H1 (cell line): ENCODE results near the gene PGM3. TPM values are rescaled to one million over a fixed set of nuclear protein-coding genes. Genes with fewer than 3 reads are reported as not detected.

Source experiments
- EP300 ChIP-seq, 2 experiments: IDR thresholded peaks; 1 replicate in 1 of 2; 2 replicates in 1 of 2; pipeline ENCODE4 v1.6.1; 2011 to 2012; ENCODE audit warnings: low read depth in 2 of 2, low read length in 2 of 2, mild to moderate bottlenecking in 2 of 2, borderline replicate concordance in 1 of 2, inconsistent platforms in 1 of 2, moderate library complexity in 1 of 2
- HDAC6 ChIP-seq: IDR thresholded peaks from one replicate; pipeline ENCODE4 v1.7.1; 2012; ENCODE audit warnings: low read depth, mild to moderate bottlenecking, inconsistent platforms, low read length, moderate library complexity
- KDM1A ChIP-seq: fragments of 200-600, 300-600 bp; sonication (generic); IDR thresholded peaks from 2 replicates; pipeline ENCODE4 v1.7.1; 2016; ENCODE audit warnings: mild to moderate bottlenecking, low read length, borderline replicate concordance
- SIN3A ChIP-seq, 2 experiments: IDR thresholded peaks in 1 of 2; conservative IDR thresholded peaks in 1 of 2; 2 replicates each; pipeline ENCODE4 v1.6.1; 2011 to 2012; ENCODE audit warnings: low read length in 2 of 2, improper control_type of control experiment in 1 of 2, low read depth in 1 of 2, mild to moderate bottlenecking in 1 of 2
- SIX5 ChIP-seq: IDR thresholded peaks from 2 replicates; pipeline ENCODE4 v1.6.1; 2011; ENCODE audit warnings: mild to moderate bottlenecking, low read depth, low read length
- SUZ12 ChIP-seq: fragments of 200-600 bp; sonication (generic); IDR thresholded peaks from 2 replicates; pipeline ENCODE4 v1.6.1; 2012; ENCODE audit warnings: mild to moderate bottlenecking, inconsistent platforms, low read length, moderate library complexity, mixed read lengths
- TAF7 ChIP-seq: optimal IDR thresholded peaks from 2 replicates; pipeline ENCODE3; 2011; ENCODE audit warnings: low read depth, mild to moderate bottlenecking, inconsistent platforms, low read length, moderate library complexity, borderline replicate concordance
- polyA plus RNA-seq, 7 experiments: library from polyadenylated mRNA; depleted of rRNA in 3 of 7; stranded (reverse) in 5 of 7; unstranded in 2 of 7; fragments of >200 nt in 5 of 7; fragments of 200-250 nt in 2 of 7; gene quantifications; 1 replicate in 5 of 7; 2 replicates in 1 of 7; 4 replicates in 1 of 7; pipeline versions ENCODE4 v1.2.1 to v1.2.3, GENCODE V29; 2011 to 2013; ENCODE audit warnings: missing spikeins in 2 of 7, mixed read lengths in 2 of 7
- total RNA-seq: library from RNA; stranded (reverse); fragmentation: NEBNext Ultra II Directional; extraction: Animal tissue kit (Norgen Biotek cat#: 25700); gene quantifications from 2 replicates; pipeline ENCODE4 v1.2.1, GENCODE V29; 2021
- TF ChIP-seq, protein P1 (sequence below): fragments of 300-600 bp; sonication (generic); IDR thresholded peaks from 2 replicates; pipeline ENCODE4 v1.7.1; 2012; ENCODE audit warnings: low read length, moderate library complexity, mild to moderate bottlenecking, inconsistent platforms; ENCODE audit not compliant: insufficient replicate concordance
- TF ChIP-seq, protein P2 (sequence below): IDR thresholded peaks from 2 replicates; pipeline ENCODE4 v1.6.1; 2011; ENCODE audit warnings: low read length, improper control_type of control experiment

The PGM3 gene
- total and polyA plus RNA-seq, 2 of the 8 experiments (the other 6 are each of a cell fraction or from before 2014, with no cell fraction given), result 14.5 to 60.5 TPM

DNA sequence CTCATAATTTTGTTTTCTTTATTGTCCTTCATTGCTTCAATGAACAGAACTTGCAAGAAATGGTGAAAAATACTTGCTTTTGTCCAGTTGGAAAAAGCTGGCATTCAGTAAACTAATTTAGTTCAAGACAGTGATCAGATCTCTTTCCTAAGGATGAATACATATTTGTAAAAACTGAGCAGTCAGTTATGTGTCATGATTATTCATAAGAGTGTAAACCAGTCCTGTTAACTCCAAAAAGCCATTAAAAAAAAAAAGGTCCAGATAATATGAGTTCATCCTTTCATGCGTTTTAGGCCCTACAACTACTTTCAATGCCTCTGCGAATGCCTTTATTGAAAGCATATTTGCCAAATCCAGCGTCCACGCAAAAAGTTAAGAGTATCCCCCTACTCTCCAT, 609 bp downstream of the PGM3 start (continued):
- TF ChIP-seq, protein P1, sequence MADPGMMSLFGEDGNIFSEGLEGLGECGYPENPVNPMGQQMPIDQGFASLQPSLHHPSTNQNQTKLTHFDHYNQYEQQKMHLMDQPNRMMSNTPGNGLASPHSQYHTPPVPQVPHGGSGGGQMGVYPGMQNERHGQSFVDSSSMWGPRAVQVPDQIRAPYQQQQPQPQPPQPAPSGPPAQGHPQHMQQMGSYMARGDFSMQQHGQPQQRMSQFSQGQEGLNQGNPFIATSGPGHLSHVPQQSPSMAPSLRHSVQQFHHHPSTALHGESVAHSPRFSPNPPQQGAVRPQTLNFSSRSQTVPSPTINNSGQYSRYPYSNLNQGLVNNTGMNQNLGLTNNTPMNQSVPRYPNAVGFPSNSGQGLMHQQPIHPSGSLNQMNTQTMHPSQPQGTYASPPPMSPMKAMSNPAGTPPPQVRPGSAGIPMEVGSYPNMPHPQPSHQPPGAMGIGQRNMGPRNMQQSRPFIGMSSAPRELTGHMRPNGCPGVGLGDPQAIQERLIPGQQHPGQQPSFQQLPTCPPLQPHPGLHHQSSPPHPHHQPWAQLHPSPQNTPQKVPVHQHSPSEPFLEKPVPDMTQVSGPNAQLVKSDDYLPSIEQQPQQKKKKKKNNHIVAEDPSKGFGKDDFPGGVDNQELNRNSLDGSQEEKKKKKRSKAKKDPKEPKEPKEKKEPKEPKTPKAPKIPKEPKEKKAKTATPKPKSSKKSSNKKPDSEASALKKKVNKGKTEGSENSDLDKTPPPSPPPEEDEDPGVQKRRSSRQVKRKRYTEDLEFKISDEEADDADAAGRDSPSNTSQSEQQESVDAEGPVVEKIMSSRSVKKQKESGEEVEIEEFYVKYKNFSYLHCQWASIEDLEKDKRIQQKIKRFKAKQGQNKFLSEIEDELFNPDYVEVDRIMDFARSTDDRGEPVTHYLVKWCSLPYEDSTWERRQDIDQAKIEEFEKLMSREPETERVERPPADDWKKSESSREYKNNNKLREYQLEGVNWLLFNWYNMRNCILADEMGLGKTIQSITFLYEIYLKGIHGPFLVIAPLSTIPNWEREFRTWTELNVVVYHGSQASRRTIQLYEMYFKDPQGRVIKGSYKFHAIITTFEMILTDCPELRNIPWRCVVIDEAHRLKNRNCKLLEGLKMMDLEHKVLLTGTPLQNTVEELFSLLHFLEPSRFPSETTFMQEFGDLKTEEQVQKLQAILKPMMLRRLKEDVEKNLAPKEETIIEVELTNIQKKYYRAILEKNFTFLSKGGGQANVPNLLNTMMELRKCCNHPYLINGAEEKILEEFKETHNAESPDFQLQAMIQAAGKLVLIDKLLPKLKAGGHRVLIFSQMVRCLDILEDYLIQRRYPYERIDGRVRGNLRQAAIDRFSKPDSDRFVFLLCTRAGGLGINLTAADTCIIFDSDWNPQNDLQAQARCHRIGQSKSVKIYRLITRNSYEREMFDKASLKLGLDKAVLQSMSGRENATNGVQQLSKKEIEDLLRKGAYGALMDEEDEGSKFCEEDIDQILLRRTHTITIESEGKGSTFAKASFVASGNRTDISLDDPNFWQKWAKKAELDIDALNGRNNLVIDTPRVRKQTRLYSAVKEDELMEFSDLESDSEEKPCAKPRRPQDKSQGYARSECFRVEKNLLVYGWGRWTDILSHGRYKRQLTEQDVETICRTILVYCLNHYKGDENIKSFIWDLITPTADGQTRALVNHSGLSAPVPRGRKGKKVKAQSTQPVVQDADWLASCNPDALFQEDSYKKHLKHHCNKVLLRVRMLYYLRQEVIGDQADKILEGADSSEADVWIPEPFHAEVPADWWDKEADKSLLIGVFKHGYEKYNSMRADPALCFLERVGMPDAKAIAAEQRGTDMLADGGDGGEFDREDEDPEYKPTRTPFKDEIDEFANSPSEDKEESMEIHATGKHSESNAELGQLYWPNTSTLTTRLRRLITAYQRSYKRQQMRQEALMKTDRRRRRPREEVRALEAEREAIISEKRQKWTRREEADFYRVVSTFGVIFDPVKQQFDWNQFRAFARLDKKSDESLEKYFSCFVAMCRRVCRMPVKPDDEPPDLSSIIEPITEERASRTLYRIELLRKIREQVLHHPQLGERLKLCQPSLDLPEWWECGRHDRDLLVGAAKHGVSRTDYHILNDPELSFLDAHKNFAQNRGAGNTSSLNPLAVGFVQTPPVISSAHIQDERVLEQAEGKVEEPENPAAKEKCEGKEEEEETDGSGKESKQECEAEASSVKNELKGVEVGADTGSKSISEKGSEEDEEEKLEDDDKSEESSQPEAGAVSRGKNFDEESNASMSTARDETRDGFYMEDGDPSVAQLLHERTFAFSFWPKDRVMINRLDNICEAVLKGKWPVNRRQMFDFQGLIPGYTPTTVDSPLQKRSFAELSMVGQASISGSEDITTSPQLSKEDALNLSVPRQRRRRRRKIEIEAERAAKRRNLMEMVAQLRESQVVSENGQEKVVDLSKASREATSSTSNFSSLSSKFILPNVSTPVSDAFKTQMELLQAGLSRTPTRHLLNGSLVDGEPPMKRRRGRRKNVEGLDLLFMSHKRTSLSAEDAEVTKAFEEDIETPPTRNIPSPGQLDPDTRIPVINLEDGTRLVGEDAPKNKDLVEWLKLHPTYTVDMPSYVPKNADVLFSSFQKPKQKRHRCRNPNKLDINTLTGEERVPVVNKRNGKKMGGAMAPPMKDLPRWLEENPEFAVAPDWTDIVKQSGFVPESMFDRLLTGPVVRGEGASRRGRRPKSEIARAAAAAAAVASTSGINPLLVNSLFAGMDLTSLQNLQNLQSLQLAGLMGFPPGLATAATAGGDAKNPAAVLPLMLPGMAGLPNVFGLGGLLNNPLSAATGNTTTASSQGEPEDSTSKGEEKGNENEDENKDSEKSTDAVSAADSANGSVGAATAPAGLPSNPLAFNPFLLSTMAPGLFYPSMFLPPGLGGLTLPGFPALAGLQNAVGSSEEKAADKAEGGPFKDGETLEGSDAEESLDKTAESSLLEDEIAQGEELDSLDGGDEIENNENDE, result no peak
- TF ChIP-seq SUZ12 (no peak), EP300 (IDR thresholded peaks at IDR 0.05; ENCODE audit: borderline replicate concordance in 1 of 2, low read depth in 2 of 2, low read length in 2 of 2) (no peak), SIN3A (conservative IDR thresholded peaks at IDR 0.05 in 1 of 2, IDR thresholded peaks at IDR 0.05 in 1 of 2; ENCODE audit: low read depth in 1 of 2, low read length in 2 of 2) (no peak), SIX5 (no peak), TAF7 (no peak), HDAC6 (no peak), KDM1A (no peak)
- TF ChIP-seq, protein P2, sequence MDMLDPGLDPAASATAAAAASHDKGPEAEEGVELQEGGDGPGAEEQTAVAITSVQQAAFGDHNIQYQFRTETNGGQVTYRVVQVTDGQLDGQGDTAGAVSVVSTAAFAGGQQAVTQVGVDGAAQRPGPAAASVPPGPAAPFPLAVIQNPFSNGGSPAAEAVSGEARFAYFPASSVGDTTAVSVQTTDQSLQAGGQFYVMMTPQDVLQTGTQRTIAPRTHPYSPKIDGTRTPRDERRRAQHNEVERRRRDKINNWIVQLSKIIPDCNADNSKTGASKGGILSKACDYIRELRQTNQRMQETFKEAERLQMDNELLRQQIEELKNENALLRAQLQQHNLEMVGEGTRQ, result no peak
